Tibial nerve (tissue), 4 donors: ENCODE data around the gene BOC.

ENCODE experiments used
- EP300 ChIP-seq, 2 donors: sonication (generic); formaldehyde crosslinking; IDR thresholded peaks; one replicate each; pipeline ENCODE4 v1.6.1; 2017; ENCODE audit warnings: antibody characterized with exemption in 2 of 2, mild to moderate bottlenecking in 1 of 2
- POLR2A ChIP-seq, 2 donors: fragments of 450-650 bp; IDR thresholded peaks; one replicate each; pipeline ENCODE4 v1.6.1; 2017; ENCODE audit warnings: antibody characterized with exemption in 2 of 2, mild to moderate bottlenecking in 2 of 2, moderate library complexity in 2 of 2
- TF ChIP-seq, protein P1 (sequence below), 5 experiments: fragments of 200-600 bp in 3 of 5; fragments of 450-650 bp in 2 of 5; sonication (generic) in 3 of 5; IDR thresholded peaks; one replicate each; pipeline ENCODE4 v1.5.1; 2016 to 2019; ENCODE audit warnings: antibody characterized with exemption in 5 of 5, mild to moderate bottlenecking in 3 of 5, moderate library complexity in 2 of 5

DNA sequence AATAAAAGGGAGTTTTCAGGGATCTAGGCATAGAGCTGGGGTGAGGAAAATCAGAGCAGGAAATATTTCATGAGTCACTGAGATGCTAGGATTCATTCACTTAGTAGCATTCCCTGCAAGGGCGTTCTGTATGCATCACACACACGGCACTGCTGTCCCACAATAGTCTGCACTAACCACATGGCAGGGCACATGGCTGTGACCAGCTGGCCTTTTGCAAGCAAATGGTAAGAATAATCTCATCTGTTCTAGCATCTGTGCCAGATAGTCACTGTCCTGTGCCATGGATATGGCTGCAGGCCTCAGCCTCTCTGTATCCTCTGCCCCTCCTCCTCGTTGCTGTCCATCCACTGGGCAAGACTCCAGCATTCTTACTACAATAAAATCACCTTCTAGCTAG is 37.8 kb downstream of the BOC start:
- TF ChIP-seq EP300 (IDR thresholded peaks at IDR 0.05) = no peak
- TF ChIP-seq, protein P1, sequence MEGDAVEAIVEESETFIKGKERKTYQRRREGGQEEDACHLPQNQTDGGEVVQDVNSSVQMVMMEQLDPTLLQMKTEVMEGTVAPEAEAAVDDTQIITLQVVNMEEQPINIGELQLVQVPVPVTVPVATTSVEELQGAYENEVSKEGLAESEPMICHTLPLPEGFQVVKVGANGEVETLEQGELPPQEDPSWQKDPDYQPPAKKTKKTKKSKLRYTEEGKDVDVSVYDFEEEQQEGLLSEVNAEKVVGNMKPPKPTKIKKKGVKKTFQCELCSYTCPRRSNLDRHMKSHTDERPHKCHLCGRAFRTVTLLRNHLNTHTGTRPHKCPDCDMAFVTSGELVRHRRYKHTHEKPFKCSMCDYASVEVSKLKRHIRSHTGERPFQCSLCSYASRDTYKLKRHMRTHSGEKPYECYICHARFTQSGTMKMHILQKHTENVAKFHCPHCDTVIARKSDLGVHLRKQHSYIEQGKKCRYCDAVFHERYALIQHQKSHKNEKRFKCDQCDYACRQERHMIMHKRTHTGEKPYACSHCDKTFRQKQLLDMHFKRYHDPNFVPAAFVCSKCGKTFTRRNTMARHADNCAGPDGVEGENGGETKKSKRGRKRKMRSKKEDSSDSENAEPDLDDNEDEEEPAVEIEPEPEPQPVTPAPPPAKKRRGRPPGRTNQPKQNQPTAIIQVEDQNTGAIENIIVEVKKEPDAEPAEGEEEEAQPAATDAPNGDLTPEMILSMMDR (IDR thresholded peaks at IDR 0.05) = no peak
- TF ChIP-seq POLR2A (IDR thresholded peaks at IDR 0.05) = no peak
